Posterior cingulate gyrus (tissue), 11 donors: ENCODE results near the gene TARP.
"Not testable (repeated sequence)": the region's sequence is repeated elsewhere in the genome, so short reads cannot be mapped to it uniquely, and the experiment has no call there.

Experiments used
- DNase-seq, 10 donors: peaks; one replicate each; pipeline versions ENCODE4 v3.0.0 to v3.0.0-alpha.2; 2020 to 2021; ENCODE audit warnings: mixed read lengths in 3 of 10
- intact Hi-C: fragments of 100-400 bp; cut with DNase I; formaldehyde crosslinking; loops from one replicate; pipeline ENCODE4 v1.15.1; 2023

Gene TARP

GRCh38 chr7:38300175-38300574 lies 26.7 kb upstream of the TARP start:
- DNase-seq, result no peak
- intact Hi-C loops, result no loop called here

DNA sequence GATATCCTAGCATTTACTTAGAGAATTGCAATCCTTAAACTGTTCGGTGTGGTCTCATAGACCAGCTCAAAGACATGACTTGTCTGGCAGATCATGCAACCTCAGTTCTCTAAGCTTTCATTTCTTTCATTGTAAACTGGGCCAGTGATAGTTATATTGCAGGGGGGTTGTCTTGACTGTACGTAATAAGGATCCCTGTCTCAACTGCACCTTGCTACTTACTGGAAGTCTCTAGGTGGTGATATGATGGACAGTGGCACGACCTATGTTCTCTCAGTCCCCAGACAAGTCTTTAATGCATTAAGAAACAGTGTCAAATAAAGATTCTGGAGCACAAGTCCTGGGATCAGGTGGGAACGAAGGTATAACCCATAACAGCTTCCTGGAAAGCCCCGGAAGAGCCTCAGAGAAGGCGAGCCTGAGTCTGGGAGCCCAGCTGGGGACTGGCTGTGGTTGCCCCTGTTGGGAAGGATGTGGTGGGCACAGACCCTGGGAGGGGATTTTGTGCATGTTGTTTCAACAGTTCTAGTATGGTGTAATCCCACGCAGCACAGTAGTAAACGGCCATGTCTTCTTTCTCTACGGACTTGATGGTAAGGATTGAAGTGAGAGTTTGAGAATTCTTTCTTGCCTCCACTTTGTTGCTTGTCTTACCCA lies 26.0 kb upstream of the TARP start:
- intact Hi-C loops, result no loop called here
- no peak for DNase-seq

DNA sequence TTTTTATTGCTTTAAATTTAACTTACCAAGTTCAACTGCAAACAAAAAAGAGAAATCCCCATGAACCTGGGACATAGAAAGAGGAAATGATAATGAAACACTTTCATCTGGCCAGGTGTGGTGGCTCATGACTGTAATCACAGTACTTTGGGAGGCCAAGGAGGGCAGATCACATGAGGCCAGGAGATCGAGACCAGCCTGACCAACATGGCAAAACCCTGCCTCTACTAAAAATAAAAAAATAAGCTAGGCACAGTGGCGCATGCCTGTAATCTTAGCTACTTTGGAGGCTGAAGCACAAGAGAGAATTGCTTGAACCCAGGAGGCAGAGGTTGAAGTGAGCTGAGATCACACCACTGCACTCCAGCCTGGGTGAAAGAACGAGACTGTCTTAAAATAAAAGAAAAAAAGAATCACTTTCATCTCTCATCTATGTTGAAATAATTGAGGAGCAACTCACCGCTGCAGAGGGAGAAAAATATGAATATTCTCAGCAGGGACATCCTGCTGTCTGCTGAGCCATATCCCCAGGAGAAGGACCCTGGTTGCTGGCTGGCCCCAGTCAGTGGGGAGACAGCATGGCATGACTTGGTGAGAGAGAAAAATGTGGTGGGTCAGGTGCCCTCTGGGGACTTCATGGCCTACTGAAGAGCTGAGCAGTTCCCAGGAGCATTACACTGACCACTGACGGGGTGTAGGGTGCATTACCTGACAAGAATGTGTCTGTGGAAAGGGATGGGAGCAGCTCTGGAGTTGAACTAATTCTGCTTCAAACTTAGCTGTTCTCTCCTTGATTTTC lies 22.8 kb upstream of the TARP start:
- DNase-seq, result no peak
- intact Hi-C loops, result no loop called here

DNA sequence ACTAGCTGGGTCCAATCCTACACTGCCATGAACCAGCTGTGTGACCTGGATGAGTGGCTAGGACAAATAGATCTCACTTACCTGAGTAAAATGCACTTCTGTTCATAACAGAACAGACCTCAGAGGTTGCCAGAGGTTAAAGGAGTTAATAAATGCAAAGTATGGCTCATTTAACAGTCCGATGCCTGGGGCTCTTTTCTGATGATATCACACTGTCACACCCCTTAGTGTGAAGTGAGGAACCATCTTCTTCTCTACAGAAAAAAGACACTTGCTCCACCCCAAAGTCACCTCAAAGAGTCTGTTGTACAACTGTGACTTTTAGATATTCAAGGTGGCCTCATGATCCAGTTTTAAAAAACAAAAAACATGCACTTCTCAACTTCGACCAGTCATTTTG lies 21.5 kb upstream of the TARP start:
- no peak for DNase-seq
- intact Hi-C loops, result no loop called here

DNA sequence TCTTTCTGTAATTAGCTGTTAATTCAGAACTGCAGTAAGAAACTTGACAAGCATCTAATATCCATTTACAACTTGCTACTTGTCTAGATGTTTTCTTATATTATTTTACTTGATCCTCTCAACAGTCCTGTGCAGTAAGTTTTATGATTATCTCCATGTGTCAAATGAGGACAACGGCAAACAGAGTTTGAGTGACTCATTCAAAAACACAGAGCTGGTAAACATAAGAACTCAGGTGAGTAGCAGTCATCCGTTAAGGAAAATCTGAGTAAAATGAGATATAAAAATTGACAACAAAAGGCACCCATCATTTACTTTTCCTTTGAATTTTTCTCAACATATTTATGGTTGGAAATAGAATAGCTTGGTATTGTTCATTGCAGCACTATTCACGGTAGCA lies 19.0 kb upstream of the TARP start:
- intact Hi-C loops, result no loop called here
- no peak for DNase-seq

DNA sequence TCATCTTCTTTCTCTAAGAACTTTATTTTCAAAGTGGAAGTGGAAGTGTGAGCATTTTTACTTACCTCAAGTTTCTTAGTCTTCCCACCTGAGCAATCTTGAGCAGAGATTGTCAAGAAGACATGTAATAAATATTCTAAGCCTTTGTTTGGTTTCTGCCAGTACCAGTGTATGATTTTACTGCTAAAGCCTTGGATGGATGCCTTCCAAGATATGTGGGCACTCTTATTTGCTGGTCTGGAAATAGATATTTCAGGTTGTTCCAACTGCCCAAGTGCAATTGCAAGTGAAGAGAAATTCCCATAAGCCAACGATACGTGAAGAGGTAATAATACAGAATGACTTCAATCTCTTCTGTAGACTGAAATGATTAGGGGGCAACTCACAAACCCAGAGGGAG lies 18.2 kb upstream of the TARP start:
- DNase-seq, result no peak
- intact Hi-C loops, result no loop called here

- intact Hi-C loops, result no loop called here
- DNase-seq, result no peak
These were observed 17.7 kb upstream of the TARP start for GRCh38 chr7:38291117-38291647.

- intact Hi-C loops, result no loop called here
- DNase-seq, result no peak
These were observed 11.1 kb upstream of the TARP start for GRCh38 chr7:38284553-38284952.

GRCh38 chr7:38283809-38284208 lies 10.4 kb upstream of the TARP start:
- intact Hi-C loops, result no loop called here
- no peak for DNase-seq

DNA sequence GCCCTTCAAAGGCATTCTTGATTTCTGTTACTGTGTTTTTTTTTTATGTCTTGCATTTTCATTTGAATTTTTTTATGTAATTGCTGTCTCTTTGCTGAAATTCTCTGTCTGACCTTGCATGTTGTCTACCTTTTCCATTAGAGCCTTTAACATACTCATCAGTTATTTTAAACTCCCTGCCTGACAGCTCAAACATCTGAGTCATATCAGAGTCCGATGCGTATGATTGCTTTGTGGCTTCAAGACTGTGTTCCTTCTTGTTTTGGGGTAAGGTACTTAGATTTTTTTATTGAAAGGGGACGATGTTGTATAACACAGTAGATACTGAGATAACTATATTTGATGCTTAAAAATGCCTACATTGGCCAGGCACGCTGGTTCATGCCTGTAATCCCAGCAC lies 9.7 kb upstream of the TARP start:
- intact Hi-C loops, result no loop called here
- no peak for DNase-seq

DNA sequence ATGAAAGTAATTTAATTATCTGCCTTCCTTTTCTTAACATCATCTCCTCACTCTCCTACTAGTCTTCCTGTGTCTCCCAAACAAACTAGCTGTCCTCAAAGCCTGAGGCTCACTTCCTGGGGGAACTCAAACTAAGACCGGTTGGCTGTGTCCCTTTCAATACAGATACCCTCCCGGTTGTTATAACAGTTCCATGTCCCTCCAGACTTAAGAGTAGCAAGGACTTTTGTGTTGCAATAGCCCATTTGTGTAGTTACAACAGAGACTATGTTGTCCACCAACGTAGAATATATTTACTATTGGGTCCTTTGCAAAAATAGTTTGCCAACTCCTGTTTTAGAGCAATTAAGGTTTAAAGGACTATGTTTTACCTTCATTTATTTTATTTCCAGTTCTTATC lies 8.6 kb upstream of the TARP start:
- DNase-seq, result no peak
- intact Hi-C loops, result no loop called here

DNA sequence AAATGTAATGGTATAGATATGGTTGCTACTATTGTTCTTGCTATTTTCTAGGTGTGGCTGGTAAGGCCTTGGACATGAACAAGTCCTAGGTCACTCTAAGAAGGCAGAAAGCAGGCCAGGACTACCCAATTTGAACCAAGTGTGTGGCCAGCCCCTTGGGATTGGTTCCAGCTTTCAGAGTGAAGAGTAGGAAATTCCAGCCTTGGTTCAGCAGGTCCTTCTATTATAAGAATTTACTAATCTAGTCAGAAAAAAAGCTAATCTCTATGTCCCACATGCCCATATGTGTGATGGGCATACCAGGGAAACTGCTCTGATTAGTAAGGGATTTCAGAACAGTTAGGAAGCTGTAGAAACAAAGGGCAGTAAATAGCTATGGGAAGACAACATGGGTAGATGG lies 7.8 kb upstream of the TARP start:
- intact Hi-C loops, result no loop called here

GRCh38 chr7:38280707-38281106 lies 7.3 kb upstream of the TARP start:
- no peak for DNase-seq
- intact Hi-C loops, result no loop called here

More for the DNA sequence above, 7.8 kb upstream of the TARP start:
- no peak for DNase-seq

GRCh38 chr7:38280000-38280399 lies 6.6 kb upstream of the TARP start:
- intact Hi-C loops, result no loop called here
- no peak for DNase-seq

- DNase-seq, result no peak
- intact Hi-C loops, result no loop called here
These were observed 2.9 kb upstream of the TARP start for GRCh38 chr7:38276096-38276877.

DNA sequence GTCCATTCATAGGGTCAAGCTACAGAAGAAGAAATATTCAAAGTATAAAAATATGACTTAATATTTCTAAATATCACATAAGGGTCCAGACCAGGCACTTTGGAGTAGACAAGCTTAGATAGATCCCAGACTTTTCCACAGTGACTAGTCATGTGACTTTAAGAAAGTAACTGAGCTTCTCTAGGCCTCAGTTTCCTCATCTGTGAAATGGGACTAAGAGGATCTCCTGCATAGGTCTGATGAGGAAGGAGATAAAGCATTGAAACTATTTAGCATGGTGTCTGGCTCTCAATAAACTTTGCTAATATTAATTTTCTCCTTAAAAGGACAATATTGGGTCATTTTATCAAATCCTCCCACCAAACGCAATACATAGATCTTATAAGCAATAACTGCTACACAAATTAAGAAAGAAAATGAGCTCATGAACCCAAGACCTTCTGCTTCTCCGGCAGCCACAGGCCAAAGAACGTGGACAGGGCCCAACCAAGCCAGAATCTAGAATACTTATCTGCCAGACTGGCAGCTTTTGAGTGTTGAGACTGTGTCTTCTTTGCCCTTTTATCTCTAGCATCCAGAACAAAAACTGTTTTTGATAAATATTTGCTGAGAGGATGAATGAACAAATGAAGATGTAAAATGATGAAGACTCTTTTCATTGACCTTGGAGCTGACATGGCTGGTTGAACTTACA lies 1.6 kb upstream of the TARP start:
- intact Hi-C loops, result no loop called here
- DNase-seq, result no peak

DNA sequence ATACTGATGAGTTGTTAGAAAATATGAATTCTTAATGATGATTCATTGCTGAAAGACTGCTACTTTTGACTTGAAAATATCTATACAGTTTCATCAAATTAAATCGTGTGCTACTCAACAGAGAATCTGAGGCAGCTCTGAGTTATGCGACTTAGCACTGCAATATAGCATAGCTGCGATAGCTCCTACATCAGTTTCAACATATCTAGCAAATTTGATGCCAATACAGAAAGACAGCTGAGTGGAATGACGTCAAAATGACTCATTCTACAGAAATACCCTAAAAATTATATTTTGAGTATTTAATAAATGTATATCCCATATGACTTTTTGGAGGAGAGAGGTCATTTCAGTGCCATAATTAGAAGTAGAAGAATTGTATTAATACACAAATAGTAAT lies 1.1 kb upstream of the TARP start:
- intact Hi-C loops, result no loop called here
- no peak for DNase-seq

DNA sequence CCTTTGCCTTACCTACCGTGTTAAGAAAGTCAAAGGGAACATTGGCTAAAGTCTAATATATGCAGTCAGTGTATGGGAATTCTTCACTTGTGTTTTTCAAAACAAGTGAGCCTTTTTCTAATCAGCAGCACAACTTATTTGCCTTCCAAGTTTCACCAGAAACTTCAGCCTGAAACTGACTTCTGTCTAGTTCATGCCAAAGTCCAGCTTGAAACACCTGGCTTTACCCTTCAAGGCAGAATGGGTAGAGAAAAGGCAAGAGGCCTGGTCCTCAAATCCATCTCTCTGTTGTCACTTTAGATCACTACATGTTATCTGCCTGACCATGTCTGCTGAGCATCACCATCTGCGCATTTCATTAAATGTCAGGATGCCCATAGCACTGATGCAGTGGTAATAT lies 3.0 kb downstream of the TARP start:
- DNase-seq, intact Hi-C loops: not testable (repeated sequence)

- intact Hi-C loops, DNase-seq: not testable (repeated sequence)
These were observed 3.6 kb downstream of the TARP start for GRCh38 chr7:38269704-38270346.

- intact Hi-C loops, DNase-seq: not testable (repeated sequence)
These were observed 7.5 kb downstream of the TARP start for GRCh38 chr7:38265958-38266357.
